ENCODE data around the gene MICOS13.

MICOS13 gene, protein sequence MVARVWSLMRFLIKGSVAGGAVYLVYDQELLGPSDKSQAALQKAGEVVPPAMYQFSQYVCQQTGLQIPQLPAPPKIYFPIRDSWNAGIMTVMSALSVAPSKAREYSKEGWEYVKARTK

GRCh38 chr19:5680437-5681368, at the start of gene MICOS13, which contains the start of gene HSD11B1L:
MICOS13 (minus strand) TSS chr19:5680516; CDS start chr19:5680486, 30 bp downstream.
HSD11B1L (plus strand) TSS chr19:5681027; CDS start chr19:5684833, 3,806 bp downstream.
- H3K27me3 ChIP-seq (ENCODE audit: control insufficient read depth in 1 of 2, insufficient read depth in 2 of 2, low read length in 2 of 2) = no peaks in the 10 kb centered on the region
- H3K36me3 ChIP-seq (ENCODE audit: insufficient read depth, low read length) = no peaks in the 10 kb centered on the region
- peak within 1 kb of the TSS; percentile 90 to 91 for H3K4me3 ChIP-seq (ENCODE audit: low read depth in 1 of 2, low read length in 2 of 2)
- peaks cover 16% of the 10 kb centered on the region for H3K4me1 ChIP-seq (ENCODE audit: insufficient read depth, low read length)
- peak within 1 kb of the TSS; percentile 90 for H3K9ac ChIP-seq (ENCODE audit: low read length)
- peak within 1 kb of the TSS; percentile 94 for H3K27ac ChIP-seq (ENCODE audit: low read depth, low read length)
- H3K9me3 ChIP-seq (ENCODE audit: low read length) = no peaks in the 10 kb centered on the region

DNA sequence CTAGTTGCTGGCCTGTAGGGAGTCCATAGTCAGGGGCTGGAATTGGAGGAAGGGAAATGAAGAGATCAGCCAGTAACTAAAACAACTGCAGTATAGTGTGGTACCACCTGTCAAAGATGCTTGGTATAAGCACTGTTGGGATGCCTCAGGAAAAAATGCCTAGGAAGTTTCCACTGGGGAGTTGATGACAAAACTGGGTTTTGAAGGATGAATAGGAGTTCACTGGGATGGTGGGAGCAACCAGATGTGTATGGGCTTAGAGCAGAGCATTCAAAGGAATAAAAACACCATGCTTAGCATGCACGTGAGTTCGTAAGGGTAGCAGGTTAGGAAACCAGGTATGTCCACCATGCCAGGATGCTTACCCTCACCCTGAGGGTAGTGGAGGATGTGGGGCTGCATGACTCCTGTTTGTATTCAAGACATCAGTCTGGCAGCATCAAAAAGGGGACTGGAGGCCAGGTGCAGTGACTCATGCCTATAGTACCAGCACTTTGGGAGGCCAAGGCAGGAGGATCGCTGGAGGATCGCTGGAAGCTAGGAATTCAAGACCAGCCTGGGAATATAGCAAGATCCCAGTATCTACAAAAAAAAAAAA, 47.2 kb upstream of the MICOS13 start:
- Histone ChIP-seq H3K4me3 (ENCODE audit: low read depth in 1 of 2, low read length in 2 of 2) (no peak overlapping the region), H3K4me1 (ENCODE audit: insufficient read depth, low read length) (no peaks in the 10 kb centered on the region), H3K9ac (ENCODE audit: low read length) (no peak overlapping the region), H3K9me3 (ENCODE audit: low read length) (no peaks in the 10 kb centered on the region), H3K36me3 (ENCODE audit: insufficient read depth, low read length) (no peaks in the 10 kb centered on the region), H3K27me3 (ENCODE audit: control insufficient read depth in 1 of 2, insufficient read depth in 2 of 2, low read length in 2 of 2) (no peaks in the 10 kb centered on the region), H3K27ac (ENCODE audit: low read depth, low read length) (no peak overlapping the region)

DNA sequence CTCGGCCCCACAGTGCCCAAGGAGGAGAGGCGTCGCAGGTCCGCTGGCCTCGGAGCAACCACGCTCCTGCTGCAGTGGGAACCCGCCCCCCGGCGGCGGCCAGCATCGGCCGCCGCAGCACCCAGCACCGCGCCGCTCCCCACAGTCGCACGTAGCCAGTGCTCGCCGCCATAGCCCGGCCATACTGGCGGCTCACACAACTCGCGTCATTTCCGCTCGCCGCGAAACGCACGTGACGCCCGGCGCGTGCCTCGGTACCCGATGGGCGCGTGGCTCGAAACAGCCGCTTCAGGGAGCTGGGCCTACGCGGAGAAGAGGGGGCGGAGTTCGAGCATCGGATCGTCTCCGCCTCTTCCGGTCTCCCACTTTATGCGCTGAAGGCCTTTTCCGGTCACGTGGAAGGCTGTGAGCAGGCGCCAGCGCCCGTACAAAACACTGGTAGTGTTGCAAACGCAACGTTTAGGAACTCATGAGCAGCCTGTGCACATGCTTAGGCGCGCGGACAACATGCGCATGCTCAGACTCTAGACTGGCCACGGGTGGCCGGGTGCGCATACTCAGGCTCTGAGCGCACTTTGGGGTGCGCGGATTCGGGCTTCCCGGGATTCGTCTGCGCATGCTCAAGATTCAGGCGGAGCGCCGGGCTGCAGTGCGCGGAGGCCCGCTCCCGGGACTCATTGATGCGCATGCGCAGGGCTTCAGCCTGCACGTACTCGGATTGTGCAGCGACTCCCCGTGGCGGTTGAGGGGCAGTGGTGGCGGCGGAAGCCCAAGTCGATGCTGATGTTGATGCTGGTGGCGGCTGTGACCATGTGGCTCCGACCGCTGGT, 39.9 kb upstream of the MICOS13 start, which contains the start of the genes CATSPERD and LONP1:
Gene CATSPERD, plus strand, starts transcription at position 677 of the 830 bp plus-strand sequence. Its CDS starts 101 bp downstream, at position 778.
Gene LONP1, minus strand, starts transcription at position 186 of the 830 bp plus-strand sequence. Its CDS starts 14 bp downstream, at position 172.
- Histone ChIP-seq H3K4me1 (ENCODE audit: insufficient read depth, low read length) (peaks cover 14% of the 10 kb centered on the region), H3K9me3 (ENCODE audit: low read length) (no peaks in the 10 kb centered on the region), H3K27me3 (ENCODE audit: control insufficient read depth in 1 of 2, insufficient read depth in 2 of 2, low read length in 2 of 2) (no peaks in the 10 kb centered on the region), H3K9ac (ENCODE audit: low read length) (peak within 1 kb of the TSS; percentile 92), H3K4me3 (ENCODE audit: low read depth in 1 of 2, low read length in 2 of 2) (peak within 1 kb of the TSS; percentile 65 to 97), H3K36me3 (ENCODE audit: insufficient read depth, low read length) (no peaks in the 10 kb centered on the region), H3K27ac (ENCODE audit: low read depth, low read length) (peak within 1 kb of the TSS; percentile 99)

- Histone ChIP-seq H3K9ac (ENCODE audit: low read length) (peak overlapping the region; percentile 92), H3K9me3 (ENCODE audit: low read length) (no peaks in the 10 kb centered on the region), H3K4me3 (ENCODE audit: low read depth in 1 of 2, low read length in 2 of 2) (peak overlapping the region; percentile 65 to 97), H3K36me3 (ENCODE audit: insufficient read depth, low read length) (no peaks in the 10 kb centered on the region), H3K4me1 (ENCODE audit: insufficient read depth, low read length) (peaks cover 14% of the 10 kb centered on the region), H3K27ac (ENCODE audit: low read depth, low read length) (peak overlapping the region; percentile 99), H3K27me3 (ENCODE audit: control insufficient read depth in 1 of 2, insufficient read depth in 2 of 2, low read length in 2 of 2) (no peaks in the 10 kb centered on the region)
Measured at GRCh38 chr19:5719274-5719960, 39.1 kb upstream of the MICOS13 start.

- Histone ChIP-seq H3K36me3 (ENCODE audit: insufficient read depth, low read length) (peaks cover 3% of the 10 kb centered on the region), H3K4me3 (ENCODE audit: low read depth in 1 of 2, low read length in 2 of 2) (peak overlapping the region; percentile 65 to 97), H3K27ac (ENCODE audit: low read depth, low read length) (peak overlapping the region; percentile 99), H3K9ac (ENCODE audit: low read length) (peak overlapping the region; percentile 92), H3K27me3 (ENCODE audit: control insufficient read depth in 1 of 2, insufficient read depth in 2 of 2, low read length in 2 of 2) (no peaks in the 10 kb centered on the region), H3K4me1 (ENCODE audit: insufficient read depth, low read length) (peaks cover 14% of the 10 kb centered on the region), H3K9me3 (ENCODE audit: low read length) (no peaks in the 10 kb centered on the region)
Measured at GRCh38 chr19:5718579-5719273, 38.4 kb upstream of the MICOS13 start.

GRCh38 chr19:5718037-5718578, 37.8 kb upstream of the MICOS13 start:
- no peak overlapping the region for H3K27ac ChIP-seq (ENCODE audit: low read depth, low read length)
- H3K27me3 ChIP-seq (ENCODE audit: control insufficient read depth in 1 of 2, insufficient read depth in 2 of 2, low read length in 2 of 2) = no peaks in the 10 kb centered on the region
- H3K4me1 ChIP-seq (ENCODE audit: insufficient read depth, low read length) = peaks cover 14% of the 10 kb centered on the region
- H3K9ac ChIP-seq (ENCODE audit: low read length) = no peak overlapping the region
- peaks cover 9% of the 10 kb centered on the region for H3K36me3 ChIP-seq (ENCODE audit: insufficient read depth, low read length)
- no peaks in the 10 kb centered on the region for H3K9me3 ChIP-seq (ENCODE audit: low read length)
- H3K4me3 ChIP-seq (ENCODE audit: low read depth in 1 of 2, low read length in 2 of 2) = peak overlapping the region in 1 of 2 donors; percentile 65

- Histone ChIP-seq H3K4me3 (ENCODE audit: low read depth in 1 of 2, low read length in 2 of 2) (no peak overlapping the region), H3K9ac (ENCODE audit: low read length) (no peak overlapping the region), H3K4me1 (ENCODE audit: insufficient read depth, low read length) (peaks cover 14% of the 10 kb centered on the region), H3K27me3 (ENCODE audit: control insufficient read depth in 1 of 2, insufficient read depth in 2 of 2, low read length in 2 of 2) (no peaks in the 10 kb centered on the region), H3K36me3 (ENCODE audit: insufficient read depth, low read length) (peaks cover 15% of the 10 kb centered on the region), H3K9me3 (ENCODE audit: low read length) (no peaks in the 10 kb centered on the region), H3K27ac (ENCODE audit: low read depth, low read length) (no peak overlapping the region)
Measured at GRCh38 chr19:5717215-5717935, 37.1 kb upstream of the MICOS13 start.

DNA sequence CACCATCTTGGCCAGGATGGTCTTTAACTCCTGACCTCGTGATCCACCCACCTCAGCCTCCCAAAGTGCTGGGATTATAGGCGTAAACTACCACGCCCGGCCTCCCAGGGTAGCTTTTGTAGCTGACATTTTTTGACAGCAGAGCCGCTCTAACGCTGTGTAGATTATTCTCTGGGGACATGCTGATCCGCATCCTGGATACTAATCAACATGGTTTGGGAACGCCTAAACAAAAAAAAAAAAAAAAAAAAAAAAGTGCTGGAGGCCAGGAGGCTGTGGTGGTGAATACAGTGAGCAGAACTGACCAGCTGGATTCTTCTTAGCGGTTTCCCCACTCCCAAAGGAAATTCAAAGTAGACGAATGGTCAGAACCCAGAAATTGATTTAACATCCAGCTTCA, 34.5 kb upstream of the MICOS13 start:
- Histone ChIP-seq H3K36me3 (ENCODE audit: insufficient read depth, low read length) (peaks cover 31% of the 10 kb centered on the region), H3K9ac (ENCODE audit: low read length) (no peak overlapping the region), H3K9me3 (ENCODE audit: low read length) (no peaks in the 10 kb centered on the region), H3K4me1 (ENCODE audit: insufficient read depth, low read length) (peaks cover 14% of the 10 kb centered on the region), H3K27ac (ENCODE audit: low read depth, low read length) (no peak overlapping the region), H3K27me3 (ENCODE audit: control insufficient read depth in 1 of 2, insufficient read depth in 2 of 2, low read length in 2 of 2) (no peaks in the 10 kb centered on the region), H3K4me3 (ENCODE audit: low read depth in 1 of 2, low read length in 2 of 2) (no peak overlapping the region)

DNA sequence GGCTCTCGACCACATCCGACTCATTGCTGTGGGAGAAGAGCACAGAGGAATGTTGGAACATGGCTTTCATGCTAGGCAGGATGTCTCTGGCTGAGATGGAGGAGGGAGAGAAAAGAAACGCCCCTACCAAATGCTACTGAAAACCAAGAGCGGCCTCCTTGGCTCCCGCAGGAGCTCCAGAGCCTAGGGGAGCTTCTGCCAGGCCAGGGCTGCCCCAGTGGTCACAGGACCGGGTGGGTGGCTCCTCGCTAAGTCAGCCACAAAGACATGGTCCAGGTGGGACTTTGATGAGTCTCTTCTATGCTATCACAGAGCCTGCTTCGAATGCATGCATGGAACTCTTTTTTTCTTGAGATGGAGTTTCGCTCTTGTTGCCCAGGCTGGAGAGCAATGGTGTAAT, 32.9 kb upstream of the MICOS13 start:
- Histone ChIP-seq H3K9ac (ENCODE audit: low read length) (no peak overlapping the region), H3K36me3 (ENCODE audit: insufficient read depth, low read length) (peaks cover 31% of the 10 kb centered on the region), H3K4me3 (ENCODE audit: low read depth in 1 of 2, low read length in 2 of 2) (no peak overlapping the region), H3K9me3 (ENCODE audit: low read length) (no peaks in the 10 kb centered on the region), H3K27ac (ENCODE audit: low read depth, low read length) (no peak overlapping the region), H3K4me1 (ENCODE audit: insufficient read depth, low read length) (peaks cover 4% of the 10 kb centered on the region), H3K27me3 (ENCODE audit: control insufficient read depth in 1 of 2, insufficient read depth in 2 of 2, low read length in 2 of 2) (no peaks in the 10 kb centered on the region)

All from muscle layer of colon (tissue), 2 donors.